Endodermal cell (in vitro differentiated cells): ENCODE data around the gene SMIM33. TPM values are rescaled to one million over a fixed set of nuclear protein-coding genes. Genes with fewer than 3 reads are reported as not detected.

Source experiments
- DNase-seq: peaks from one replicate; pipeline ENCODE4 v3.0.0-alpha.2; 2017
- H3K27ac ChIP-seq: 2 replicates; pipeline ENCODE4 v1.5.1; 2013; ENCODE audit warnings: mild to moderate bottlenecking, low read depth, low read length, moderate library complexity
- H3K27me3 ChIP-seq: 2 replicates; pipeline ENCODE4 v1.6.1; 2013; ENCODE audit warnings: mild to moderate bottlenecking, low read length, moderate library complexity; ENCODE audit not compliant: insufficient read depth, control insufficient read depth, poor library complexity, severe bottlenecking
- H3K36me3 ChIP-seq: 2 replicates; pipeline ENCODE4 v1.7.0; 2013; ENCODE audit warnings: mild to moderate bottlenecking, low read length, moderate library complexity; ENCODE audit not compliant: control insufficient read depth, insufficient read depth
- H3K4me1 ChIP-seq: one replicate; pipeline ENCODE4 v1.7.0; 2013; ENCODE audit warnings: low read length; ENCODE audit not compliant: control insufficient read depth, insufficient read depth
- H3K4me3 ChIP-seq: 2 replicates; pipeline ENCODE4 v1.5.1; 2013; ENCODE audit warnings: mild to moderate bottlenecking, low read length, moderate library complexity
- H3K9ac ChIP-seq: 2 replicates; pipeline ENCODE4 v1.6.1; 2013; ENCODE audit warnings: mild to moderate bottlenecking, low read length, moderate library complexity; ENCODE audit not compliant: poor library complexity, severe bottlenecking; ENCODE audit errors: extremely low read depth
- H3K9me3 ChIP-seq: 2 replicates; pipeline ENCODE4 v1.6.1; 2013; ENCODE audit warnings: mild to moderate bottlenecking, low read length, moderate library complexity; ENCODE audit not compliant: control insufficient read depth
- H3K27ac Mint-ChIP-seq: 2 replicates; pipeline ENCODE4 v1.8.0; 2020; ENCODE audit warnings: mixed read lengths
- H3K27me3 Mint-ChIP-seq: 2 replicates; pipeline ENCODE4 v1.8.0; 2021; ENCODE audit warnings: mild to moderate bottlenecking, mixed read lengths; ENCODE audit not compliant: insufficient read depth
- H3K36me3 Mint-ChIP-seq: 2 replicates; pipeline ENCODE4 v1.8.0; 2020; ENCODE audit warnings: low read depth, mixed read lengths
- H3K4me1 Mint-ChIP-seq: 2 replicates; pipeline ENCODE4 v1.8.0; 2020; ENCODE audit warnings: mixed read lengths
- H3K4me3 Mint-ChIP-seq: 2 replicates; pipeline ENCODE4 v1.8.0; 2020; ENCODE audit warnings: mild to moderate bottlenecking, moderate library complexity, mixed read lengths
- H3K9me3 Mint-ChIP-seq: 2 replicates; pipeline ENCODE4 v1.8.0; 2020; ENCODE audit warnings: mild to moderate bottlenecking, mixed read lengths
- WGBS, 2 experiments: methylation state at CpG; one replicate each; pipeline versions ENCODE4 v1.1.5 to v1.1.7; 2013; ENCODE audit warnings: missing lambda C conversion rate in 2 of 2, mixed read lengths in 1 of 2; ENCODE audit not compliant: insufficient coverage in 1 of 2, insufficient read length in 1 of 2; 5-methylcytosine and 5-hydroxymethylcytosine counted together
- total RNA-seq, 2 donors: library from RNA; stranded (reverse); fragmentation: NEBNext Ultra II Directional in 1 of 2; extraction: Animal tissue kit (Norgen Biotek cat#: 25700) in 1 of 2; gene quantifications; 2 replicates in 1 of 2; 3 replicates in 1 of 2; pipeline ENCODE4 v1.2.1, GENCODE V29; 2021
- TF ChIP-seq, protein P1 (sequence below): fragments of 200-600 bp; sonication (generic); conservative IDR thresholded peaks from 2 replicates; pipeline ENCODE4 v1.5.0; 2021; ENCODE audit warnings: antibody characterized with exemption, mild to moderate bottlenecking

Gene SMIM33
- total RNA-seq, 2 donors from 2014 or later, result not detected

DNA sequence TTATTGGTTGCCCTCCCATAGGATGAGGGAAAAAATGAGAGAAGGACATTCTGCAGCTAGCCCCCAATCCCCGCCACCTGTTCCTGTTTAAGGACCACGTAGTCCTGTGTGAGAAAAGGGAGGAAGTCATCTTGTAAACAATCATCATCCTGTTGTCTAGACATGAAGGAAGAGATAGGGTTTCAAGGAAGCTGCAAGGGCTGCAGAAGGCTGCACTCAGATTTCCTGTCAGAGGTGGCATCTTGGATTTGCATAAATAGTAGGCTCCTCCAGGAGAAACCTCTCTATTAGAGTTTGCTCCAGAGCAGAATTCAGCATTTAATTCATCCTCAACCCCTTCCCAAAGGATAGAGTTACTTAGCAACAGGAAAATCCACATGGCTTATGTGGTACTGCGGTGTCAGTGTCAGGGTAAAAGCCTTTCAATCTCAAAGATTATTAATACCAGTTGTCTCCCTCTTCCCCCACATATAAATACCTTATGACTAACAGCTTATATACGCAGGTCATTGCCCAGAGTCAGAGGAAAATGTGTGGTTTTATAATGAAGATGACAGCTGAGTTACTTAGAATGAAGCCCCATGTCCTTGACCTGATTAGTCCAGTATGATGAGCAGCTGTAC lies 26.9 kb upstream of the SMIM33 start:
- Mint-ChIP-seq H3K27ac (no peak overlapping the region), H3K27me3 (peaks cover 6% of the 10 kb centered on the region), H3K4me1 (peaks cover 13% of the 10 kb centered on the region), H3K36me3 (no peaks in the 10 kb centered on the region), H3K4me3 (no peak overlapping the region), H3K9me3 (no peaks in the 10 kb centered on the region)
- Histone ChIP-seq H3K9ac (no peak overlapping the region), H3K4me3 (no peak overlapping the region), H3K9me3 (no peaks in the 10 kb centered on the region), H3K36me3 (no peaks in the 10 kb centered on the region), H3K27me3 (no peaks in the 10 kb centered on the region), H3K27ac (no peak overlapping the region), H3K4me1 (no peaks in the 10 kb centered on the region)
- WGBS, 2 experiments, result 71 to 75% methylated on average over 3 to 4 of the region's 4 CpGs
- TF ChIP-seq, protein P1, sequence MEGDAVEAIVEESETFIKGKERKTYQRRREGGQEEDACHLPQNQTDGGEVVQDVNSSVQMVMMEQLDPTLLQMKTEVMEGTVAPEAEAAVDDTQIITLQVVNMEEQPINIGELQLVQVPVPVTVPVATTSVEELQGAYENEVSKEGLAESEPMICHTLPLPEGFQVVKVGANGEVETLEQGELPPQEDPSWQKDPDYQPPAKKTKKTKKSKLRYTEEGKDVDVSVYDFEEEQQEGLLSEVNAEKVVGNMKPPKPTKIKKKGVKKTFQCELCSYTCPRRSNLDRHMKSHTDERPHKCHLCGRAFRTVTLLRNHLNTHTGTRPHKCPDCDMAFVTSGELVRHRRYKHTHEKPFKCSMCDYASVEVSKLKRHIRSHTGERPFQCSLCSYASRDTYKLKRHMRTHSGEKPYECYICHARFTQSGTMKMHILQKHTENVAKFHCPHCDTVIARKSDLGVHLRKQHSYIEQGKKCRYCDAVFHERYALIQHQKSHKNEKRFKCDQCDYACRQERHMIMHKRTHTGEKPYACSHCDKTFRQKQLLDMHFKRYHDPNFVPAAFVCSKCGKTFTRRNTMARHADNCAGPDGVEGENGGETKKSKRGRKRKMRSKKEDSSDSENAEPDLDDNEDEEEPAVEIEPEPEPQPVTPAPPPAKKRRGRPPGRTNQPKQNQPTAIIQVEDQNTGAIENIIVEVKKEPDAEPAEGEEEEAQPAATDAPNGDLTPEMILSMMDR, result no peak
- no peak for DNase-seq

DNA sequence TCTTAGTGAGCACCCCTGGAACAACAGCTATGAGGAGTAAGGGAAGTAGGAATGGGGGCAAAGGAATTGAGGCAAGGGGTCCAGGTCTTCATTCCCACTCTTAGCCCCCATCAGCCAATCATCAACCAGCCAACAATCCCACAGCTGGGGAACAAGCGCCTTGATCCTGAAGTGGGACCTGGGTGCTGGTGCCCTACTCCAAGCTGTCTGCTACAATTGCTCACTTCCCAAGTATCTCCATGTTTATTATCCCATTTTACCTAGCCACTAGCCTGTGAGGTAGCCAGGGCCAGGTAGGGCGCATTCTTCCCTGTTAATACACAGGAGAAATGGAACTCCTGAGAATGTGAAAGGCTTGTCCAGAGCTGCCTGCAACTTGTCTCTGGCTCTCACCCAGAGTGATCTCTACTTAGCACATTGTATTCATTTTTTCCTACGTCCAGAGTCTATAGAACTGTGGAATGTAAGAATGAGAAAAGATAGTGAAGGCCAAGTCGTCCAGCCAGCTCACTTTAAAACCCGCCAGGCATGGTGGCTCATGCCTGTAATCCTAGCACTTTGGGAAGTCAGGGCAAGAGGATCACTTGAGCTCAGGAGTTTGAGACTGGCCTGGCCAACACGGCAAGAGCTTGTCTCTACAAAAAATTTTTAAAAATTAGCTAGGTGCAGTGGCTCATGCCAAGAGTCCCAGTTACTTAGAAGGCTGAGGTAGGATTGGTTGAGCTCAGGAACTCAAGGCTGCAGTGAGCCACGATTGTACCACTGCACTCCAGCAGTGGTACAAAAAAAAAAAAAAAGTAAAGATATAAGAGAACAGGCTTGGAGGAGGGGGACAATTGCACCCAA lies 25.3 kb upstream of the SMIM33 start:
- 80 to 90% methylated on average over 5 to 7 of the region's 7 CpGs for WGBS, 2 experiments
- no peak overlapping the region for H3K27ac Mint-ChIP-seq
- no peak overlapping the region for H3K27ac ChIP-seq
- H3K4me1 Mint-ChIP-seq, result peaks cover 10% of the 10 kb centered on the region
- DNase-seq, result no peak
- H3K9ac ChIP-seq, result no peak overlapping the region
- H3K4me3 ChIP-seq, result no peak overlapping the region
- no peaks in the 10 kb centered on the region for H3K4me1 ChIP-seq
- no peaks in the 10 kb centered on the region for H3K9me3 ChIP-seq
- H3K4me3 Mint-ChIP-seq, result no peak overlapping the region
- TF ChIP-seq, protein P1, result no peak
- no peaks in the 10 kb centered on the region for H3K9me3 Mint-ChIP-seq
- no peaks in the 10 kb centered on the region for H3K36me3 ChIP-seq
- H3K27me3 Mint-ChIP-seq, result peaks cover 6% of the 10 kb centered on the region
- no peaks in the 10 kb centered on the region for H3K27me3 ChIP-seq
- H3K36me3 Mint-ChIP-seq, result no peaks in the 10 kb centered on the region

DNA sequence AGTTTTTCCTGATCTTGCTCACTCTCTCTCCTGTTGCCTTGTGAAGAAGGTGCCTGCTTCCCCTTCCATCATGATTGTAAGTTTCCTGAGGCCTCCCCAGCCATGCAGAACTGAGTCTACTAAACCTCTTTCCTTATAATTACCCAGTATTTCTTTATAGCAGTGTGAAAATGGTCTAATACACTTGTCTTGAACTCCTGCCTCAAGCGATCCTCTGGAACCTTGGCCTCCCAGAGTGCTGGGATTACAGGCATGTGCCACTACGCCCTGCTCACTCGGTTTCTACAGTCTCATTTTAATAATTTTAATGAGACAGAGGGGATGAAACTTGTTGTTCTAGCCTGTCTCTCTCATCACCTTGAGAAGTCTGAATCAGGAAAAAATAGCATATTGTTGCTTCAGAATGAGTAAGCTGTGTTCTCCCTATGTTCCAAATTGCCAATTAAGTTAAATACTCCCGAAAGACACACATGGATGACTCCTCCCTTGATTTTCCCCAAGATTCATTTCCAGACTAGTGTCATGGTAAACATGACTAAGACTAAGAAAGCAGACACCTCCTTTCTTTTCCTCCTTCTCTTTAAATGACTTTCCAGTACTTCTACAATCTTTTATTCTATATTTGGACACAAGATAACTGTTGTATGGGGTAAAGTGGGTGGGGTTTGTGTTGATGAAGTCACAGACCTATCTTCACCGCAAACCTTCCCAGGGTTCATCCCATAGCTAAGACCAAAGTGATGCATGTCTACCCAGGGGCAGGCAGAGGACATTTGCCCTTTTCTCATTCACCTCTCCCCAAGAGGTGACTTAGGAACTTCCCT lies 23.6 kb upstream of the SMIM33 start:
- TF ChIP-seq, protein P1, result no peak
- no peak overlapping the region for H3K27ac ChIP-seq
- Mint-ChIP-seq H3K4me3 (no peak overlapping the region), H3K4me1 (peaks cover 10% of the 10 kb centered on the region), H3K36me3 (no peaks in the 10 kb centered on the region), H3K27me3 (peaks cover 5% of the 10 kb centered on the region), H3K9me3 (no peaks in the 10 kb centered on the region), H3K27ac (no peak overlapping the region)
- no peak overlapping the region for H3K4me3 ChIP-seq
- H3K27me3 ChIP-seq, result no peaks in the 10 kb centered on the region
- WGBS, 2 experiments, result 94 to 97% methylated on average over 3 to 5 of the region's 5 CpGs
- no peak for DNase-seq
- no peaks in the 10 kb centered on the region for H3K4me1 ChIP-seq
- H3K36me3 ChIP-seq, result no peaks in the 10 kb centered on the region
- no peak overlapping the region for H3K9ac ChIP-seq
- H3K9me3 ChIP-seq, result no peaks in the 10 kb centered on the region
